ENCODE results near the gene NOL9.

GRCh38 chr1:6599141-6599975 lies 45.0 kb upstream of the NOL9 start:
- TF ChIP-seq CTCF (IDR thresholded peaks at IDR 0.05) (no peak), POLR2A (IDR thresholded peaks at IDR 0.05) (no peak)
